ENCODE results near the gene PHF14. TPM values are rescaled to one million over a fixed set of nuclear protein-coding genes. Genes with fewer than 3 reads are reported as not detected.
"Not testable (repeated sequence)": the region's sequence is repeated elsewhere in the genome, so short reads cannot be mapped to it uniquely, and the experiment has no call there.

The PHF14 gene, protein sequence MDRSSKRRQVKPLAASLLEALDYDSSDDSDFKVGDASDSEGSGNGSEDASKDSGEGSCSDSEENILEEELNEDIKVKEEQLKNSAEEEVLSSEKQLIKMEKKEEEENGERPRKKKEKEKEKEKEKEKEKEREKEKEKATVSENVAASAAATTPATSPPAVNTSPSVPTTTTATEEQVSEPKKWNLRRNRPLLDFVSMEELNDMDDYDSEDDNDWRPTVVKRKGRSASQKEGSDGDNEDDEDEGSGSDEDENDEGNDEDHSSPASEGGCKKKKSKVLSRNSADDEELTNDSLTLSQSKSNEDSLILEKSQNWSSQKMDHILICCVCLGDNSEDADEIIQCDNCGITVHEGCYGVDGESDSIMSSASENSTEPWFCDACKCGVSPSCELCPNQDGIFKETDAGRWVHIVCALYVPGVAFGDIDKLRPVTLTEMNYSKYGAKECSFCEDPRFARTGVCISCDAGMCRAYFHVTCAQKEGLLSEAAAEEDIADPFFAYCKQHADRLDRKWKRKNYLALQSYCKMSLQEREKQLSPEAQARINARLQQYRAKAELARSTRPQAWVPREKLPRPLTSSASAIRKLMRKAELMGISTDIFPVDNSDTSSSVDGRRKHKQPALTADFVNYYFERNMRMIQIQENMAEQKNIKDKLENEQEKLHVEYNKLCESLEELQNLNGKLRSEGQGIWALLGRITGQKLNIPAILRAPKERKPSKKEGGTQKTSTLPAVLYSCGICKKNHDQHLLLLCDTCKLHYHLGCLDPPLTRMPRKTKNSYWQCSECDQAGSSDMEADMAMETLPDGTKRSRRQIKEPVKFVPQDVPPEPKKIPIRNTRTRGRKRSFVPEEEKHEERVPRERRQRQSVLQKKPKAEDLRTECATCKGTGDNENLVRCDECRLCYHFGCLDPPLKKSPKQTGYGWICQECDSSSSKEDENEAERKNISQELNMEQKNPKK
- 10 to 100 TPM; 18.5 to 30.6 (median 23.4) TPM for total RNA-seq

DNA sequence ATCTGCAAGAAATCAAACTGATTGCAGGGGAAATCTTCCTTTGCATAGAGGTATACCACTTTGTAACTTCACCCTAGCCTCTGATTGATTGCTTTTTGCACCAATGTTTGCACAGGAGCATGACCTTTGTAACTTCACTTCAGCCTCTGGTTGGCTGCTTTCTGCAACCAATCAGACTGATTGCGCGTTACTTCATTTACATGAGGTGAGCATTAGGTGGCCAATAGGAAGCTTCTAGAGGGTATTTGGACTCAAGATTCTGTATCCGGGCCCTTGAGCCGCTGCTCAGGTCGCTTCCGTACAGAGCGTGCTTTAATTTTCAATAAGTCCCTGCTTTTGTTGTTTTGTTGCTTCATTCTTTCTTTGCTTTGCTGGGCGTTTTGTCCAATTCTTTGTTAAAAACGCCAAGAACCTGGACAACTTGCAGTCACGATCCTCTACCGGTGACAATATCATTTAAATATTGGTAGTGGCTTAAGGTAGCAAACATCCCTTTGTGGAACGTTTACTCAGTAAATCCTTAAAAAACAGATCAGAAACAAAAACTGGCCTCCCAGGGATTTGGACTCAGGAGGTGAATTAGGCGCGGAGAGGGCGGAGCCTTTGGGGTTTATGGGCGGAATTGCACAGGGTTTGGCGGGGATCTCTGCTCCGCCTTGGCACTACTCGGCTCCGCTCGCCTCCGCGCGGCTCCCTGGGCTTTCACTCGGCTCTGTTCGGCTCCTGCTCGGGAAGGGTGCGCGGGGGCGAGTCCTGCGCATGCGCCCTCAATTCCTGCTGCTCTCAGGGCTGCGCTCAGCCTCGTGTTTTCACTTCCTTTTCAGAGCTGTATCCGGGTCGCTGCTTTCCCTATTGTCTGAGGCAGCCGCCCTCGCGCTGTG is at the start of gene PHF14:
Gene PHF14 (plus strand): TSS at position 812 of the 881 bp plus-strand sequence. CDS start 452 bp downstream, outside the sequence.
- TF ChIP-seq, protein P1, sequence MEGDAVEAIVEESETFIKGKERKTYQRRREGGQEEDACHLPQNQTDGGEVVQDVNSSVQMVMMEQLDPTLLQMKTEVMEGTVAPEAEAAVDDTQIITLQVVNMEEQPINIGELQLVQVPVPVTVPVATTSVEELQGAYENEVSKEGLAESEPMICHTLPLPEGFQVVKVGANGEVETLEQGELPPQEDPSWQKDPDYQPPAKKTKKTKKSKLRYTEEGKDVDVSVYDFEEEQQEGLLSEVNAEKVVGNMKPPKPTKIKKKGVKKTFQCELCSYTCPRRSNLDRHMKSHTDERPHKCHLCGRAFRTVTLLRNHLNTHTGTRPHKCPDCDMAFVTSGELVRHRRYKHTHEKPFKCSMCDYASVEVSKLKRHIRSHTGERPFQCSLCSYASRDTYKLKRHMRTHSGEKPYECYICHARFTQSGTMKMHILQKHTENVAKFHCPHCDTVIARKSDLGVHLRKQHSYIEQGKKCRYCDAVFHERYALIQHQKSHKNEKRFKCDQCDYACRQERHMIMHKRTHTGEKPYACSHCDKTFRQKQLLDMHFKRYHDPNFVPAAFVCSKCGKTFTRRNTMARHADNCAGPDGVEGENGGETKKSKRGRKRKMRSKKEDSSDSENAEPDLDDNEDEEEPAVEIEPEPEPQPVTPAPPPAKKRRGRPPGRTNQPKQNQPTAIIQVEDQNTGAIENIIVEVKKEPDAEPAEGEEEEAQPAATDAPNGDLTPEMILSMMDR (IDR thresholded peaks at IDR 0.05), result no peak
- no peak for TF ChIP-seq POLR2A (IDR thresholded peaks at IDR 0.05)
- intact Hi-C loops (cut with DNase I; ENCODE audit: low total_unique reads), result no loop called here
- peak within 1 kb of the TSS; percentile 72 for H3K4me3 ChIP-seq (ENCODE audit: low read depth, poor library complexity, severe bottlenecking)
- peak; percentile 95 to 99 for DNase-seq (ENCODE audit: low spot score in 2 of 2)
- WGBS, 2 donors, result 15 to 16% methylated on average over 38 to 39 of the region's 39 CpGs

DNA sequence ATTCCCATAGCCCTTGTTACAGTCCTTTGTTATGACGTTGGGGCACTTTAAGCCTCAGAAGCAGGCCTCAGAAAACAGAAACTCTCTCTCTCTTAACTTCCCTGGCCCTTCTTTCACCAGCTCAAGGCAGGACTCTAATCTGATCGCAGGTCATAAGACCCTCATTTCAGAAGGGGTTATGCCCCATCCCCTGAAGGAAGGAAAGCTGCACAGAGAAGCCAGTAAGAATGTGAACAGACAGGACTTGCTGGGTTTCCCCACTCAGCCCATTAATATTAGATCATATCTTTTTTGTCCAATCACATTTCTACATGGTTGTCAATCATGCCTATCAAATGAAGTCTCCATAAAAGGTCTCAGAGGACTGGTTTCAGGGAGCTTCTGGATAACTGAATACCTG is 49.3 kb upstream of the PHF14 start:
- H3K4me3 ChIP-seq (ENCODE audit: low read depth, poor library complexity, severe bottlenecking), result no peak overlapping the region
- WGBS, 2 donors, result 68 to 76% methylated on average over 2 of the region's 2 CpGs
- intact Hi-C loops (cut with DNase I; ENCODE audit: low total_unique reads), result no loop called here
- TF ChIP-seq, protein P1 (IDR thresholded peaks at IDR 0.05), result no peak
- no peak for TF ChIP-seq POLR2A (IDR thresholded peaks at IDR 0.05)
- no peak for DNase-seq (ENCODE audit: low spot score in 2 of 2)

DNA sequence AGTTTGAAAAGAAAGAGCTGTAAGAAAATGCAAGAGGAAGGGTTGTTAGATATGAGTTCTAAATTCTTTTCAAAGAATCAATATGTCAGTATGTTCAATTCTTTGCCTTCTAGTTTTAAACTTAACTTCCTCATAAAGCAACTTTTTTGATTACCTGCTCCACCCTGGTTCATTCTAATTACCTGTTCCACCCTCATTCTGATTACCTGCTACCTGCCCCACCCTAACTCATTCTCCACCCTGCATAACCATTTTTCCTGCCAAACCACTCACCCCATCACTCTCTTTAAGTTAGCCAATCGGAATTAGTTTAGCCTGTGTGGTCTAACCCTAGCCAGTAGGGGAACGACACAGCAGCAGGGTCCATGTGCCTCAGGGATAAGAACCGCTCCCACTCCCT is 45.5 kb upstream of the PHF14 start:
- H3K4me3 ChIP-seq (ENCODE audit: low read depth, poor library complexity, severe bottlenecking); intact Hi-C loops (cut with DNase I; ENCODE audit: low total_unique reads); DNase-seq (ENCODE audit: low spot score in 2 of 2): not testable (repeated sequence)
- 82 to 83% methylated on average over 3 of the region's 3 CpGs for WGBS, 2 donors

DNA sequence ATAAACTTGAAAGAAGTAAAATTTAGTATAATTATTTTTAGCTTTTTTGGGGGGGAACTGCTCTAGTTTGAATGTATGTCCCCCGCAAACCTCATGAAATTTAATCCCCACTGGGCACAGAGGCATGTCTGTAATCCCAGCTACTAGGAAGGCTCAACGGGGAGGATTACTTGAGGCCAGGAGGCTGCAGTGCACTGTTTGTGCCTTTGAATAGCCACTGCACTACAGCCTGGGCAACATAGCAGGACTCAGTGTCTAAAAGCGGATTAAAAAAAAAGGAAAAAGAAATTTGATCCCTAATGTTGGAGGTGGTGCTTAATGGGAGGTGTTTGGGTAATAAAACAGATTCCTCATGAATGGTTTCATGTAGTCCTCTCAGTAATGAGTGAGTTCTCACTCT is 43.1 kb upstream of the PHF14 start:
- no peak overlapping the region for H3K4me3 ChIP-seq (ENCODE audit: low read depth, poor library complexity, severe bottlenecking)
- TF ChIP-seq, protein P1 (IDR thresholded peaks at IDR 0.05), result no peak
- no peak for TF ChIP-seq POLR2A (IDR thresholded peaks at IDR 0.05)
- WGBS, 2 donors, result 86 to 99% methylated on average over 3 of the region's 3 CpGs
- no peak for DNase-seq (ENCODE audit: low spot score in 2 of 2)
- intact Hi-C loops (cut with DNase I; ENCODE audit: low total_unique reads), result no loop called here

DNA sequence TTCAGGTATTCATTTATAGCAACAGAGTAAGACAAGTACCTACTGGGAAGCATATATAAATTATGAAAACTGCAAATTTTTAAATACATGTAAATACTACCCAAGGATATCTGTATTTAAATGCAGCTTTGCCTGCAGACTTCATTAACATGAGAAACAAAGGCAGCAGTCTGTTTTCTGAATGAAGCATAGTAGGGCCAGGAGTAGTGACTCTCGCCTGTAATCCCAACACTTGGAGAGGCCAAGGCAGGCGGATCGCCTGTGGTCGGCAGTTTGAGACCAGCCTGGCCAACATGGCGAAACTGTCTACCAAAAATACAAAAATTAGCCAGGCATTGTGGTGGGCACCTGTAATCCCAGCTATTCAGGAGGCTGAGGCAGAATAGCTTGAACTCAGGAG is 42.5 kb upstream of the PHF14 start:
- intact Hi-C loops (cut with DNase I; ENCODE audit: low total_unique reads), result no loop called here
- 98% methylated on average over 5 of the region's 5 CpGs for WGBS, 2 donors
- no peak overlapping the region for H3K4me3 ChIP-seq (ENCODE audit: low read depth, poor library complexity, severe bottlenecking)
- DNase-seq (ENCODE audit: low spot score in 2 of 2), result no peak
- TF ChIP-seq, protein P1 (IDR thresholded peaks at IDR 0.05), result no peak
- no peak for TF ChIP-seq POLR2A (IDR thresholded peaks at IDR 0.05)
